ENCODE data around the gene MSRB1.
"Not testable (repeated sequence)": the region's sequence is repeated elsewhere in the genome, so short reads cannot be mapped to it uniquely, and the experiment has no call there.

GRCh38 chr16:1897692-1898091 lies 45.3 kb downstream of the MSRB1 start:
- not testable (repeated sequence) for TF ChIP-seq CTCF (IDR thresholded peaks at IDR 0.05; ENCODE audit: borderline replicate concordance, extremely low read depth, low read length, poor library complexity, severe bottlenecking); EZH2 (IDR thresholded peaks at IDR 0.05; ENCODE audit: borderline replicate concordance, low read depth, low read length, severe bottlenecking)
